DND-41 (cell line): ENCODE data around the gene CFAP54.

Source experiments
- ATAC-seq: fragments of 200-7000 bp; cut with Tn5 transposase; 3 replicates; pipeline ENCODE4 v1.9.1; 2021; ENCODE audit warnings: low read depth; ENCODE audit not compliant: insufficient read depth
- DNase-seq: peaks from one replicate; pipeline ENCODE4 v3.0.0-alpha.2; 2020
- H2AFZ ChIP-seq: 2 replicates; pipeline ENCODE4 v1.6.0; 2012; ENCODE audit warnings: low read depth, low read length
- H3K27ac ChIP-seq: 2 replicates; pipeline ENCODE4 v1.5.1; 2012; ENCODE audit warnings: low read length, inconsistent platforms
- H3K27me3 ChIP-seq: fragments of 200-600 bp; sonication (generic); 2 replicates; pipeline ENCODE4 v1.6.0; 2012; ENCODE audit warnings: low read length, mild to moderate bottlenecking, inconsistent platforms; ENCODE audit not compliant: insufficient read depth, poor library complexity
- H3K36me3 ChIP-seq: 2 replicates; pipeline ENCODE4 v1.5.1; 2012; ENCODE audit warnings: low read length, inconsistent platforms; ENCODE audit not compliant: insufficient read depth
- H3K4me1 ChIP-seq: 2 replicates; pipeline ENCODE4 v1.5.1; 2012; ENCODE audit warnings: mild to moderate bottlenecking, low read length; ENCODE audit not compliant: insufficient read depth
- H3K4me2 ChIP-seq: 2 replicates; pipeline ENCODE4 v1.6.0; 2012; ENCODE audit warnings: mild to moderate bottlenecking, moderate library complexity, low read length, inconsistent platforms; ENCODE audit not compliant: insufficient read depth
- H3K4me3 ChIP-seq, 2 experiments: fragments of 200-600 bp in 1 of 2; shearing (Covaris generic) in 1 of 2; 2 replicates each; pipeline ENCODE4 v1.5.1; 2012 to 2016; ENCODE audit warnings: inconsistent platforms in 2 of 2, low read length in 2 of 2, mild to moderate bottlenecking in 2 of 2, low read depth in 1 of 2, moderate library complexity in 1 of 2
- H3K79me2 ChIP-seq: 2 replicates; pipeline ENCODE4 v1.6.0; 2012; ENCODE audit warnings: low read length, inconsistent platforms; ENCODE audit not compliant: insufficient read depth
- H3K9ac ChIP-seq: 2 replicates; pipeline ENCODE4 v1.6.0; 2012; ENCODE audit warnings: low read depth, mild to moderate bottlenecking, inconsistent platforms, low read length, moderate library complexity
- H3K9me3 ChIP-seq: 2 replicates; pipeline ENCODE4 v1.5.1; 2012; ENCODE audit warnings: low read length, moderate library complexity, mild to moderate bottlenecking, inconsistent platforms; ENCODE audit not compliant: insufficient read depth, severe bottlenecking
- H4K20me1 ChIP-seq: 2 replicates; pipeline ENCODE4 v1.6.0; 2012; ENCODE audit warnings: low read length; ENCODE audit not compliant: insufficient read depth
- CTCF ChIP-seq: IDR thresholded peaks from 2 replicates; pipeline ENCODE4 v1.5.1; 2012; ENCODE audit warnings: borderline replicate concordance, low read length, moderate library complexity, mild to moderate bottlenecking; ENCODE audit not compliant: poor library complexity, severe bottlenecking; ENCODE audit errors: extremely low read depth
- EZH2 ChIP-seq: IDR thresholded peaks from 3 replicates; pipeline ENCODE4 v1.6.1; 2012; ENCODE audit warnings: borderline replicate concordance, low read depth, mild to moderate bottlenecking, moderate library complexity, low read length, inconsistent platforms; ENCODE audit not compliant: severe bottlenecking

CFAP54 gene

GRCh38 chr12:96908423-96908675 is 419.0 kb downstream of the CFAP54 start:
- H3K4me1 ChIP-seq: peaks cover 58% of the 10 kb centered on the region
- no peak overlapping the region for H2AFZ ChIP-seq
- H3K9ac ChIP-seq: peak overlapping the region; percentile 95
- DNase-seq (no peak), ATAC-seq (no peak)
- H3K9me3 ChIP-seq: no peaks in the 10 kb centered on the region
- H3K36me3 ChIP-seq: peaks cover 41% of the 10 kb centered on the region
- H3K4me2 ChIP-seq: peak overlapping the region; percentile 93
- H3K27me3 ChIP-seq: no peaks in the 10 kb centered on the region
- H3K4me3 ChIP-seq: peak overlapping the region; percentile 68 to 91
- H3K27ac ChIP-seq: peak overlapping the region; percentile 95
- peaks cover 15% of the 10 kb centered on the region; the same call in 1 of the 2 replicates for H4K20me1 ChIP-seq
- H3K79me2 ChIP-seq: peaks cover 69% of the 10 kb centered on the region
- TF ChIP-seq EZH2 (no peak), CTCF (no peak)

GRCh38 chr12:96912261-96912660 is 422.9 kb downstream of the CFAP54 start:
- H3K9ac ChIP-seq: no peak overlapping the region
- H3K9me3 ChIP-seq: no peaks in the 10 kb centered on the region
- no peaks in the 10 kb centered on the region for H3K27me3 ChIP-seq
- peaks cover 95% of the 10 kb centered on the region for H3K79me2 ChIP-seq
- peak overlapping the region; percentile 39; the same call in 1 of the 2 replicates for H3K4me2 ChIP-seq
- DNase-seq: no peak
- no peak overlapping the region for H2AFZ ChIP-seq
- TF ChIP-seq EZH2 (no peak), CTCF (no peak)
- H3K4me3 ChIP-seq: no peak overlapping the region
- no peak for ATAC-seq
- no peak overlapping the region; the same call in 1 of the 2 replicates for H3K27ac ChIP-seq
- peaks cover 52% of the 10 kb centered on the region for H3K4me1 ChIP-seq
- peaks cover 55% of the 10 kb centered on the region for H3K36me3 ChIP-seq
- peaks cover 21% of the 10 kb centered on the region; the same call in 1 of the 2 replicates for H4K20me1 ChIP-seq

GRCh38 chr12:96912943-96913342 is 423.6 kb downstream of the CFAP54 start:
- no peak overlapping the region for H3K9ac ChIP-seq
- peaks cover 21% of the 10 kb centered on the region; the same call in 1 of the 2 replicates for H4K20me1 ChIP-seq
- H2AFZ ChIP-seq: no peak overlapping the region
- H3K79me2 ChIP-seq: peaks cover 95% of the 10 kb centered on the region
- H3K4me1 ChIP-seq: peaks cover 51% of the 10 kb centered on the region
- no peak overlapping the region; the same call in 1 of the 2 replicates for H3K27ac ChIP-seq
- H3K9me3 ChIP-seq: no peaks in the 10 kb centered on the region
- H3K36me3 ChIP-seq: peaks cover 48% of the 10 kb centered on the region
- TF ChIP-seq EZH2: no peak
- TF ChIP-seq CTCF: no peak
- H3K4me2 ChIP-seq: peak overlapping the region; percentile 19; the same call in 1 of the 2 replicates
- no peak overlapping the region for H3K4me3 ChIP-seq
- DNase-seq: no peak
- H3K27me3 ChIP-seq: no peaks in the 10 kb centered on the region
- no peak for ATAC-seq
